WTC11 (cell line): ENCODE data around the gene RPL11.

ENCODE experiments used
- CREM ChIP-seq: sonication (generic); formaldehyde crosslinking; IDR thresholded peaks from 2 replicates; pipeline ENCODE4 v1.8.1; 2022; ENCODE audit warnings: mild to moderate bottlenecking, missing genetic modification reagents, moderate library complexity
- CTCF ChIP-seq: fragments of 200-600 bp; IDR thresholded peaks from 2 replicates; pipeline ENCODE4 v1.8.0; 2022; ENCODE audit warnings: antibody characterized with exemption
- EMX1 ChIP-seq: fragments of 250-450 bp; sonication (Bioruptor Pico); IDR thresholded peaks from 2 replicates; pipeline ENCODE4 v1.8.0; 2021; ENCODE audit warnings: mild to moderate bottlenecking
- JUN ChIP-seq: sonication (generic); formaldehyde crosslinking; IDR thresholded peaks from 2 replicates; pipeline ENCODE4 v1.8.0; 2023; ENCODE audit warnings: mild to moderate bottlenecking, missing genetic modification reagents
- MXD4 ChIP-seq: fragments of 250-450 bp; sonication (Bioruptor Pico); IDR thresholded peaks from 2 replicates; pipeline ENCODE4 v1.8.0; 2021; ENCODE audit warnings: mild to moderate bottlenecking, moderate library complexity, borderline replicate concordance
- NFE2L1 ChIP-seq: sonication (generic); formaldehyde crosslinking; IDR thresholded peaks from 2 replicates; pipeline ENCODE4 v1.8.1; 2023; ENCODE audit warnings: missing genetic modification reagents
- NFYB ChIP-seq: sonication (generic); formaldehyde crosslinking; conservative IDR thresholded peaks from 2 replicates; pipeline ENCODE4 v1.8.0; 2022; ENCODE audit warnings: low read depth, missing genetic modification reagents
- NR2C2 ChIP-seq: sonication (generic); formaldehyde crosslinking; IDR thresholded peaks from 2 replicates; pipeline ENCODE4 v1.8.0; 2022; ENCODE audit warnings: mild to moderate bottlenecking, missing genetic modification reagents
- PRRX2 ChIP-seq: fragments of 250-450 bp; sonication (Bioruptor Pico); IDR thresholded peaks from 2 replicates; pipeline ENCODE4 v1.8.0; 2021; ENCODE audit warnings: mild to moderate bottlenecking
- STAT6 ChIP-seq: sonication (generic); formaldehyde crosslinking; conservative IDR thresholded peaks from 2 replicates; pipeline ENCODE4 v1.8.1; 2023; ENCODE audit warnings: mild to moderate bottlenecking, low read depth, missing genetic modification reagents, moderate library complexity
- USF2 ChIP-seq: sonication (generic); formaldehyde crosslinking; IDR thresholded peaks from 2 replicates; pipeline ENCODE4 v1.8.1; 2023; ENCODE audit warnings: mild to moderate bottlenecking, missing genetic modification reagents, moderate library complexity
- ZBTB21 ChIP-seq: sonication (generic); formaldehyde crosslinking; IDR thresholded peaks from 2 replicates; pipeline ENCODE4 v1.8.1; 2023; ENCODE audit warnings: mild to moderate bottlenecking, missing genetic modification reagents, borderline replicate concordance
- ZNF512 ChIP-seq: sonication (generic); formaldehyde crosslinking; IDR thresholded peaks from 2 replicates; pipeline ENCODE4 v1.8.1; 2022; ENCODE audit warnings: missing genetic modification reagents, borderline replicate concordance

GRCh38 chr1:23745515-23745914 is 53.9 kb downstream of the RPL11 start:
- TF ChIP-seq NFYB, result no peak
- no peak for TF ChIP-seq CTCF
- no peak for TF ChIP-seq ZNF512 (CRISPR knock-in tag)
- no peak for TF ChIP-seq ZBTB21 (CRISPR knock-in tag)
- no peak for TF ChIP-seq CREM (CRISPR knock-in tag)
- TF ChIP-seq NFE2L1, result no peak
- TF ChIP-seq STAT6 (CRISPR knock-in tag), result no peak
- TF ChIP-seq JUN (CRISPR knock-in tag), result no peak
- TF ChIP-seq NR2C2 (CRISPR knock-in tag), result no peak
- no peak for TF ChIP-seq MXD4 (CRISPR knock-in tag)
- TF ChIP-seq USF2 (CRISPR knock-in tag), result no peak
- no peak for TF ChIP-seq PRRX2
- TF ChIP-seq EMX1, result no peak
